ENCODE results near the gene PIKFYVE. TPM values are rescaled to one million over a fixed set of nuclear protein-coding genes. Genes with fewer than 3 reads are reported as not detected.
A peak's percentile ranks its signal among the peaks of the same experiment; 100 is the strongest.
"Not testable (repeated sequence)": the region's sequence is repeated elsewhere in the genome, so short reads cannot be mapped to it uniquely, and the experiment has no call there.

The PIKFYVE gene
- 10 to 100 TPM; 35.3 to 48.0 (median 39.9) TPM for total RNA-seq

- peak; percentile 89 to 94 for DNase-seq (ENCODE audit: low spot score in 2 of 2)
- TF ChIP-seq CTCF (IDR thresholded peaks at IDR 0.05): peak in 2 of 5 experiments; percentile 21 to 65
- TF ChIP-seq POLR2A (IDR thresholded peaks at IDR 0.05): peak; percentile 81 to 83
- peak; percentile 90 to 94 for TF ChIP-seq EP300 (IDR thresholded peaks at IDR 0.05)
- Histone ChIP-seq H3K4me1 (peaks cover 0 to 37% (median 23%) of the 10 kb centered on the region in 4 donors), H3K36me3 (no peaks in the 10 kb centered on the region), H3K4me3 (peak within 1 kb of the TSS; percentile 64 to 96 (median 86)), H3K9me3 (no peaks in the 10 kb centered on the region), H3K27ac (peak within 1 kb of the TSS; percentile 77 to 96 (median 95)), H3K27me3 (no peaks in the 10 kb centered on the region)
- 1% methylated on average over 41 to 43 of the region's 50 CpGs for WGBS, 2 donors
Observed at GRCh38 chr2:208265801-208266552, at the start of gene PIKFYVE. Gene PIKFYVE (plus strand): TSS chr2:208266255. CDS start chr2:208271520, 5,265 bp downstream.

GRCh38 chr2:208221873-208222272 is 44.2 kb upstream of the PIKFYVE start:
- H3K4me3 ChIP-seq; H3K27ac ChIP-seq; DNase-seq (ENCODE audit: low spot score in 2 of 2); H3K4me1 ChIP-seq; H3K27me3 ChIP-seq; H3K36me3 ChIP-seq; H3K9me3 ChIP-seq: not testable (repeated sequence)
- WGBS, 2 donors: 87 to 89% methylated on average over 3 of the region's 3 CpGs

GRCh38 chr2:208222351-208222750 is 43.7 kb upstream of the PIKFYVE start:
- no peak for DNase-seq (ENCODE audit: low spot score in 2 of 2)
- Histone ChIP-seq H3K4me1 (no peaks in the 10 kb centered on the region), H3K4me3 (no peak overlapping the region), H3K36me3 (no peaks in the 10 kb centered on the region), H3K27ac (no peak overlapping the region), H3K27me3 (no peaks in the 10 kb centered on the region), H3K9me3 (no peaks in the 10 kb centered on the region)
- TF ChIP-seq EP300 (IDR thresholded peaks at IDR 0.05) (no peak), POLR2A (IDR thresholded peaks at IDR 0.05) (no peak)
- WGBS, 2 donors: 83 to 91% methylated on average over 3 of the region's 3 CpGs

- 63 to 73% methylated on average over 2 of the region's 2 CpGs for WGBS, 2 donors
- Histone ChIP-seq H3K27me3 (no peaks in the 10 kb centered on the region), H3K4me3 (no peak overlapping the region), H3K36me3 (no peaks in the 10 kb centered on the region), H3K4me1 (no peaks in the 10 kb centered on the region), H3K9me3 (no peaks in the 10 kb centered on the region), H3K27ac (no peak overlapping the region)
- TF ChIP-seq POLR2A (IDR thresholded peaks at IDR 0.05) (no peak), EP300 (IDR thresholded peaks at IDR 0.05) (no peak), CTCF (IDR thresholded peaks at IDR 0.05) (no peak)
- no peak for DNase-seq (ENCODE audit: low spot score in 2 of 2)
Observed at GRCh38 chr2:208224802-208225201, 41.3 kb upstream of the PIKFYVE start.

- no peak for DNase-seq (ENCODE audit: low spot score in 2 of 2)
- TF ChIP-seq POLR2A (IDR thresholded peaks at IDR 0.05) (no peak), CTCF (IDR thresholded peaks at IDR 0.05) (no peak), EP300 (IDR thresholded peaks at IDR 0.05) (no peak)
- Histone ChIP-seq H3K9me3 (peaks cover 0 to 9% (median 3%) of the 10 kb centered on the region in 4 donors), H3K4me3 (no peak overlapping the region), H3K36me3 (no peaks in the 10 kb centered on the region), H3K27me3 (no peaks in the 10 kb centered on the region), H3K27ac (no peak overlapping the region), H3K4me1 (no peaks in the 10 kb centered on the region)
- 95 to 96% methylated on average over 20 to 33 of the region's 33 CpGs for WGBS, 2 donors
Observed at GRCh38 chr2:208227581-208228232, 38.3 kb upstream of the PIKFYVE start.

GRCh38 chr2:208228476-208228875 is 37.6 kb upstream of the PIKFYVE start:
- no peaks in the 10 kb centered on the region for H3K27me3 ChIP-seq
- no peaks in the 10 kb centered on the region for H3K36me3 ChIP-seq
- H3K4me3 ChIP-seq: no peak overlapping the region
- no peak for DNase-seq (ENCODE audit: low spot score in 2 of 2)
- 57 to 77% methylated on average over 1 of the region's 1 CpG for WGBS, 2 donors
- TF ChIP-seq POLR2A (IDR thresholded peaks at IDR 0.05) (no peak), CTCF (IDR thresholded peaks at IDR 0.05) (no peak), EP300 (IDR thresholded peaks at IDR 0.05) (no peak)
- peaks cover 0 to 9% (median 3%) of the 10 kb centered on the region in 4 donors for H3K9me3 ChIP-seq
- H3K4me1 ChIP-seq: no peaks in the 10 kb centered on the region
- H3K27ac ChIP-seq: no peak overlapping the region

Measured in tibial nerve (tissue), 4 donors.